CD4-positive, alpha-beta T cell treated with Interleukin-17A for 1 hour (primary cell): ENCODE results near the gene DZIP1L.

ENCODE experiments used
- DNase-seq: peaks from one replicate; pipeline ENCODE4 v3.0.0-alpha.2; 2020

The DZIP1L gene

GRCh38 chr3:138030734-138031280 lies 84.6 kb downstream of the DZIP1L start:
- no peak for DNase-seq

DNA sequence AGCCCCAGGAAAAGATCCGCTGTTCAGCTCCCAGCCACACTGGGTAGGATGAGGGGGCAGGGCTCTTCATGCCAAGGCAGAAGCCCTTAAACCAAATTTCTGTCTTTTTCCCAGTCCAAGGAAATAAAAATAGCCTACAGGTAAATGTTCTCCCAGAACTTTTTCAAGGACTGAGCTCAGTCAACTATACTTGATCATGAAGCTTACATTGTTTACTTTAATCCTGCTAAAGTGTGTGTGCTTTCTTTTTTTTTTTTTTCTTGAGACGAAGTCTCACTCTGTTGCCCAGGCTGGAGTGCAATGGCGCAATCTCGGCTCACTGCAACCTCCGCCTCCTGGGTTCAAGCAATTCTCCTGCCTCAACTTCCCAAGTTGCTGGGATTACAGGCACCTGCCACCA lies 87.6 kb downstream of the DZIP1L start:
- DNase-seq: no peak

DNA sequence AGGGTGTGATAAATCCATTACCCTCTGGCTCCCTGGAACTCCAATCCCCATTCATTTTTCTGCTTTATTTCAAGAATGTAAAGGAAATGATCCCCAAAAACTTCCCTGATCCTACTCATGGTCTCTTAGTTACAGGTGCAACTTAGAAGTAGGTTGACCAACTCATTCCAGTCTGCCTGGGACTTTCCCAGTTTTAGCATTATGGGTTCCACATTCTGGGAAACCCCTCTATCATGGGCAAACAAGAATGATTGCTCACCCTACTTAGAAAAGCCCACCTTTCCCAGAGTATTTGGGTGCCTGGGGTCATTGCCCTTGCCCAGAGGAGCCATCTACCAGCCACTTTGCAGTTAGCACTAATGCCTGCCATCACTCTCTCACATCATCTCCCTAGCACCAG lies 89.9 kb downstream of the DZIP1L start:
- DNase-seq: no peak

DNA sequence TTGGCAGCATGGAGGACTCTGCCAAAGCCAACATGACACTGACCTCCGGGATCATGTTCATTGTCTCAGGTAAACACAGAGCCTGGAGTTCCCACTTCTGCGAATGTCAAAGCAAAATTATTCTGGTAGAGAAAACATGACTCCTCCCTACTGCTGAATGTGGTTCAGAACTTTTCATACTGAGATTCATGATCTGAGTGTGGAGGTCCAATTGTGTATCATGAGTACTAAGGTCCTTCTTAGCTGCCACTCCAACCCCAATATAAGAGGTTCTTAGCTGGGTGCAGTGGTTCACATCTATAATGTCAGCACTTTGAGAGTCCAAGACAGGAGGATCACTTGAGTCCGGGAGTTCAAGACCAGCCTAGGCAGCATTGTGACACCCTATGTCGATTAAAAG lies 91.7 kb downstream of the DZIP1L start:
- no peak for DNase-seq

DNA sequence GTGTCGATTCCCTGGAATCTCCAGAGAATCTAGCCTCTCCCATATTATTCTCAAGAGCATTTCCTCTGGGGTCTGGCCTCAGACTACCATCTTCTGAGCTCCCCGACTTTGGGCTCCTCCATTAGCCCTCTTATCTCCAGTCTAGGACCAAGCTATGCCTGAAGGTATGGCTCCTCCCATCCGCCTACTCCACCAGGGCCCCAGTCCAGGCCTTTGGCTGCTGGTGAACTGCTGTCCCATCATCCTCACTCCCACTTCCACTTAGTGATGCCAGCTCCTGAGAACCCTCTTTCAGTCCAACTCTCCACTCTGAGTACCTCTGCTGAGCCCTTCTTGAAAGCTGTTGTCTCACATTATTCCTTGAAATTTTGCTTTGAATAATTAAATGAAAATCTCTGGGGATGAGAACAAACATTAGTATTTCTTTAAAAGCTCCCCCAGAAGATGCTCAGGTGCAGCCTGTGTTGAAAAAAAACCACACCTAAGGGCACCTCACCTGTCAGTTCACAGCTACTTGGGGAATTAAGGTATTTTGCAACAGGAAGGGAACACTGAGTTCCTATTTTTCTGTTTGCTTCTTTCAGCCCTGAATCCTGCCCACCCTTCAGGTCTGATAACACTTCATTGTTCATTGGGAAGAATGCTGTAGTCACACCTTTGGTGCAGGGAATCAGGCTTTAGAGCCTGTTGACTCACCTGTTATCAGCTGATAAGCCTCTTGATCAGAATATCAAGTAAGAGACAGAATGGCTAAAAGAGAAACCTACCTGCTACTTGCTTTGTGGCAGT lies 95.9 kb downstream of the DZIP1L start:
- DNase-seq: no peak

GRCh38 chr3:138016065-138016464 lies 99.3 kb downstream of the DZIP1L start:
- DNase-seq: no peak

GRCh38 chr3:138012526-138012925 lies 102.9 kb downstream of the DZIP1L start:
- DNase-seq: no peak
